HG03095 (cell line): ENCODE data around the gene TGFB1.
A peak's percentile ranks its signal among the peaks of the same experiment; 100 is the strongest.

ENCODE experiments used
- ATAC-seq: cut with Tn5 transposase; IDR thresholded peaks from one replicate; pipeline ENCODE4 v1.9.1; 2021; ENCODE audit warnings: moderate library complexity; ENCODE audit not compliant: unreplicated experiment

Gene TGFB1

DNA sequence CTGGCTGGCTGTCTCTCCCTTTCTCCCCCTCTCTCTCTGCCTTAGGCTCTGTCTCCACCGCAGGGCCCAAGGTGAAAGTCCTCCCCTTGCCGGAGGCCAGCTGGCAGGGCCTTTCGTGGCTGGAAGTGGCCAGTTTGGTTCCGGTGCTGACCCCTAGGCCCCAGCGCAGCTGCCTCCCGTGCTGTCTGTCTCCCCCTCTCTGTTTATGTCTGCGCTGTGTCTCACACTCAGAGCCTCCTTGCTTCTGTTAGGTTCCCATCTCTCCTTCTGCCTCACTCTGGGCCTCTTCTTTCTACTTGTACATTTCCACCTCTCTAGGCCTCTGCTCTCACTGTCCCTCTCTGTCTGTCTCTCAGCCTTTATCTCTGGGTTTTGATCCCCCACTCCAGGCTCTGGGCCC lies 30.7 kb downstream of the TGFB1 start:
- ATAC-seq: no peak

- ATAC-seq: no peak
Measured at GRCh38 chr19:41322451-41322850, 31.3 kb downstream of the TGFB1 start.

DNA sequence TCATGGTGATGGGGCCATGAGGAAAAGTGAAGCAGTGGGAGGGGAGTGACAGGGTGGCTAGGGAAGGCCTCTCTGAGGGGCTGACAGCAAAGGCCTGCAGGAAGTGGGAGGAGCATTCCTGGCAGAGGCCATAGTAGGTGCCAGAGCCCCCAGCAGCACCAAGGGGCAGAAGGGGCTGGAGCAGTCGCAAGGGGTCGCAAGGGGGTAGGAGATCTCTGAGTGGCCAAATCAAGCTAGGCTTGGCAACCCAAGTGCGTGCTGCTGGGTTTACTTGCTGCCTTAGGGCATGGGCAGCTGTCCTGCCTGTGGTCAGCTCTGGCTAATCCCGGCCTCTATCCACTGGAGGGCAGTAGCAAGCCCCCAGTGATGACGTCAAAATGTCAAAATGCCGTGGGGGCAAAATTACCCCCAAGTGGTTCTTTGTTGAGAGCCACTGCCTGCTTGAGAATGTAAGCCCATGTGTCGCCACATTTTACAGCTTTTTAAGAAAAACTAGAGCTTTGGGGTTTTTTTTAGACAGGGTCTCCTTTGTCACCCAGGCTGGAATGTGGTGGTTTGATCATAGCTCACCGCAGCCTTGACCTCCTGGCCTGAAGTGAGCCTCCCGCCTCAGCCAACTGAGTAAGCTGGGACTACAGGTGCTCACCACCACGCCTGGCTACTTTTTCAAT lies 32.0 kb downstream of the TGFB1 start:
- ATAC-seq: no peak

- ATAC-seq: no peak
Measured at GRCh38 chr19:41321204-41321599, 32.5 kb downstream of the TGFB1 start.

DNA sequence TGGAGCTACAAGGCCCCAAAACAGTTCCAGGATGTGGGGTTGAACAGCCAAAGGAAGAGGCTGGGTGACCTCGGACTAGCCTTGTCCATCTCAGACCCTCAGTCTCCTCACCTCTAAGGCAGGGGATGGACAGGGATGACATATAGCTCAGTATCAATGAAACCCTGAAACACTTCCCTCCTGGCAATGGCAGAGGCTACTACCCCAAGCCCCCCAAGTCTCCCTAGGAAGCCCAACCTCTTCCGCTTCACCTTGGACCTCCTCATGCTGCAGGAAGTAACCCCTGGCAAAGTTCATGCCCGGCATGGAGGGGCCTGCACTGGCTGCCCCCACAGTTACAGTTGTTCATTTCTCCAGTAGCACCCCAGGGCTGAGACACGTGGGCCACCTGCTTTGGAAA lies 33.2 kb downstream of the TGFB1 start:
- no peak for ATAC-seq

- no peak for ATAC-seq
Measured at GRCh38 chr19:41320185-41320518, 33.6 kb downstream of the TGFB1 start.

GRCh38 chr19:41319500-41320184 lies 34.1 kb downstream of the TGFB1 start:
- no peak for ATAC-seq

DNA sequence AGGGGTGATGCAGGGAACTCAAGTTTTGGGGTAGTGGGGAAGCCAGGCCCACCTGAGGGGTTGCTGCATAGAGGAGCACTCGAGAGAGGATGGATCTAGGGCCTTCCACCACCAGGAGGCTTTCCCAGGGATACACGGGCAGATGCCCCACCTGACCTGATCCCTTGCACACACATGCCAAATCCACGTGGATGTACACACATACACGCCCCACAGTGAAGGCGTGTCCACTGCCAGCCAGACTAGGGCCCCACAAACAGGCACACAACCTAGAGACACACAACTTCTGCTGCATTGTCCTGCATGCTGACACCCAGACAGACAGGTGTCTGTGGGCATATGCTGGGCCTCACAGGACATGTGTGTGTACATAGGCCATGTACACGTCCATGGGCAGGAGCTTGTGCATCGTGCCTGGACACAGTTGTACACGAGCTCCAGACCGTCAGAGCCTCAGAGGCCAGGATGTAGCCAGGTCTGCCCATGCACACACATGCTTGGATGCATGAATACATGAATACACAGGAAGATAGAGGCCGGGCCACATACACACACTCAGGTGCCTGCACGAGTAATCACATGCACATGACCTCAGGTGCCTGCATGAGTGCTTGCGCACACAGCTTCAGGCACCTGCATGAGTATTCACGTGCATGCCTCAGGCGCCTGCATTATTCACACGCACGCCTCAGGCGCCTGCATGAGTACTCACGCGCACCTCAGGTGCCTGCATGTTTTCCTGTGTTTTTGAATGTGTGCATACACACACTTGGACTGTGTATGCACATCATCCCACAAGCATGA lies 34.8 kb downstream of the TGFB1 start:
- no peak for ATAC-seq

GRCh38 chr19:41316306-41316920 lies 37.3 kb downstream of the TGFB1 start:
- ATAC-seq: no peak

DNA sequence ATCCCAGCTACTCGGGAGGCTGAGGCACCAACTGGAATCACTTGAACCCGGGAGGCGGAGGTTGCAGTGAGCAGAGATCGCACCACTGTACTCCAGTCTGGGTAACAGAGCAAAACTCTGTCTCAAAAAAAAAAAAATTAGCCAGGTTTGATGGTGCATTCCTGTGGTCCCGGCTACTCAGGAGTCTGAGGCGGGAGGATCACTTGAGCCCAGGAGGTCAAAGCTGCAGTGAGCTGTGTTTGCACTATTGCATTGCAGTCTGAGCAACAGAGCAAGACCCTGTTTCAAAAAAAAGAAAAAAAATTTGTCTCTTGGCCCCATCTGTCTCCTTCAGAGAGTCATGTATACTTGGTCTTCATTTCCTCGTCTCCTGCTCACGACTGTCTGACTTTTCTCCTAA lies 42.1 kb downstream of the TGFB1 start:
- no peak for ATAC-seq

DNA sequence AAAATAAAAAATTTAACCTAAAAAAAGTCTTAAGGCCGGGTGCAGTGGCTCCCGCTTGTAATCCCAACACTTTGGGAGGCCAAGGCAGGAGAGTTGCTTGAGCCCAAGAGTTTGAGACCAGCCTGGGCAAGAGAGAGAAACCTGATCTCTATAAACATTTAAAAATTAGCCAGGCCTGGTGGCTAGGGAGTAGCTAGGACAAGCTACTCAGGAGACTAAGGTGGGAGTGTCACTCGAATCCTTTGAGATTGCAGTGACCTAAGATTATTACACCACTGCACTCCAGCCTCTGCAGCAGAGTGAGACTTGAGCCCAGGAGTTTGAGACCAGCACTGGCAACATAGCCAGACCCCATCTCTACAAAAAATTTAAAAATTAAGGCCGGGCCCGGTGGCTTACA lies 42.6 kb downstream of the TGFB1 start:
- ATAC-seq: no peak

DNA sequence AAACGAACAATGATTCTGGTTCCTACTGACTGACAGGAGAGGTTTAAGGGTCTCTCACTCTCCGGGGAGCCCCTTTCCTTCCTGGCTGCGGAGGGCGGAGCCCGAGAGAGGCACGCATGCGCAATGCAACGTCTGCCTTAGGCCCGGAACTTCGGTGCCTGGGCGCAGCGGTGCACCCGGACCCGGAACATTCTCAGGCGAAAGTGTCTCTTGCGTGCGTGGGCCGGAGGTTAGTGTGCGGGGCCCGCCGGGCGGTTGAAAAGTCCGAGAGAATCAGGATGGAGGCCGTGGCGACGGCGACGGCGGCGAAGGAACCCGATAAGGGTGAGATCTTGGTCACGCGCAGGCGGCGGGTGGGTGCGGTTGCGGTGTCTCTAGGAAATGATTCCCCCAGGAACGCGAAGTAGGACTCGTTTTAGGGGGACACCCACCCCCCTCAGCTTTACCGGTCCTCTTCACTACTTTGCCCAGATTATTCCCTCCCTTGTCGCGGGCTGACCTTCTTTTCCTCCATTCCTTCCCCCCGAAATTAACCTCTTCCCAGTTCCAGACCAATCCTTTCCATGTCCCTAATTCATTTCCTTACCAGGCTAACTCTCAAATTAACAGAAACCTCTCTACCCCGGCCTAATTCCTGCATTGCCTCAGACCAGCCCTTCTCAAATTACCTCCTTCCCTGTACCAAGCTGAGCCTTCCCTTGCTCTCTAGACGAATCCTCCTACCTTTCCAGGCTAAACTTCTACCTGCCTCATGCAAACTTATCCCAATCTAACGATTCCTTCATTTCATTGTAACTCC lies 43.5 kb downstream of the TGFB1 start, which contains the start of gene CCDC97:
TSS of gene CCDC97 (plus strand) at position 140 of the 799 bp plus-strand sequence. CDS start at position 279, 139 bp downstream.
- peak; percentile 53 for ATAC-seq

DNA sequence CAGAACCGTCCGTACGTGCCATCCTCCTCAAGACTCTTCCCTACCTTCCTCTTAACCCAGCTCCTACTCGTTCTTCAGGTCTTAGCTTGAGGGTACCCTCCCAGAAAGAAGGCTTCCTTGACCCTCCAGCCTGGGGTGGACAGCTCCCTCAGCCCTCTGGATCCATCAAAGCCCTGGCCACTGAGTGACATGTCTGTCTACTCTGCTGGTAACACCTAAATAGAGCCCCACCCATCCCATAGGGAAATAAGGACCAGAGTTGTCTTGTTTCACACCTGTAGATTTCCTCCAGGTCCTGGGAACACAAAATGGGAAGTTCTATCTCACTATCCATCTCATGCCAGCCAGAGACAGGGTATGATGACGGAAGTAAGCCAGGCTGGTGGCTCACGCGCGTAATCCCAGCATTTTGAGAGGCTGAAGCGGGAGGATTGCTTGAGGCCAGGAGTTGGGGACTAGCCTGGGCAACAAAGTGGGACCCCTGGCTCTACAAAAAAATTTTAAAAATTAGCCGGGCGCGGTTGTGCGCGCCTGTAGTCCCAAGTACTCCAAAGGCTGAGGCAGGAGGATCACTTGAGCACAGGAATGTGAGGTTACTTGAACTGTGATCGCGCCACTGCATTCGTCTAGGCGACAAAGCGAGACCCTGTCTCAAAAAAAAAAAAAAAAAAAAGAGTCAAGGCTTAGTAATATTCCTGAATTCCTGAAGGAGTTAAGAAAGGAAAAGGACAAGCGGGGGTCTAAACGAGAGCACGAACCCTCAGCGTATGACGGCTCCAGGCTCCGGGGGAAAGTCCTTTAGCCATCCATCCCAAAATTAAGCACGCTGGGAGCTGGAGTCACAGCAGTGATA lies 44.3 kb downstream of the TGFB1 start:
- ATAC-seq: no peak

DNA sequence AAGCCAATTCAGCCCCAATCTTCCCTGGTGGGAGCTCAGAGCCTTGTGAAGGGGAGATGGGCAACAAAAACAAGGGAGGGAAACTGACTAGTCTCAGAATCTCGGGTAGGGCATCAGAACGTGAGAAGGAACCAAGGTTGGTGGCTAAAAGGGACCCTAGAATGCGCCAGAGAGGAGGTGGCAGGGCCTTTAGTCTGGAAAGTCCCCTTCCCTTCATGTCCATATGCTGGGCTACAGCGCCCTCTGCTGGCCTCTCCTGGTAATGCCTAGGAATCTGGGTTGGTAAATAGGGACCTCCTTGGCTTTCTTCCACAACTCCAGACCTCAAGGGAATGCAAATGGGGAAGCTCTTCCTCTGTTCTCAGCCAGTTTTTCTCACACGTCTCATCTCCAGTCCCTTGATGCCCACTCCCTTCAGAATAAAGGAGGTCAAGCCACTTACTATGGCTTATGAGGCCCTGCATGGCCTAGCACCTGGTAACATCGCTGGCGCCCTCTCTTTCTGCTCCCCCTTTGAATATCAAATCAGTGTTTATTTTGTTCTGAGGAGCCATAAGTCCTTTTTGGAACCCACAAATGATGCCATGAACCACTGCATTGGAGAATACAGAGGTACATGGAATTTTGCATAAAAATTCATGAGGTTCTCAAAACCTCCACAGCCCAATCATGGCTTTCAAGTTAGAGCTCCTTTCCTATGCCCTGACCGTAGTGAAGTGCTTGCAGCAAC lies 45.1 kb downstream of the TGFB1 start:
- no peak for ATAC-seq

DNA sequence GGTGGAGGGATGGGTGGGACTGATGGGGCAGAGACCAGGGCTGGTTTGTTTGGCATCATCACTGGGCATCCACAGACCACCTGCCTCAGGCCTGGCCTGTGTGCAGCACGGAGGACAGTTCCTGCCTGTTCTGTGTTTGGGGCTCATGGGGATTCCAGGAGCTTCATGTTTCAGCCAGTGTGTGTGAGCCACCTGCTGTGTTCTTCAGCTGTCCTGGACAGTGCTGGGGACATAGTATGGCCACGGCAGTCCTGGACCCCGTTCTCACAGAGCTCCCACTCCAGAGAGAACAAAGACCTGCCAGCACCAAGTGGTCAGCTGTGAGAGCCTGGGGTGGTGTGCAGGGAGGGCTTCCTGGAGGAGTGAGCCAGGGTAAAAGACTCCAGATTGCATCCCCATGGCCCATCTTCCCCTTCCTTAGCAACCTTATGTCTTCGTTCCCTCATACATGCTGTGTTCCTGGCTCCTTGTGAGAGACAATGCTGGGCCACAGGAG lies 45.7 kb downstream of the TGFB1 start:
- no peak for ATAC-seq

DNA sequence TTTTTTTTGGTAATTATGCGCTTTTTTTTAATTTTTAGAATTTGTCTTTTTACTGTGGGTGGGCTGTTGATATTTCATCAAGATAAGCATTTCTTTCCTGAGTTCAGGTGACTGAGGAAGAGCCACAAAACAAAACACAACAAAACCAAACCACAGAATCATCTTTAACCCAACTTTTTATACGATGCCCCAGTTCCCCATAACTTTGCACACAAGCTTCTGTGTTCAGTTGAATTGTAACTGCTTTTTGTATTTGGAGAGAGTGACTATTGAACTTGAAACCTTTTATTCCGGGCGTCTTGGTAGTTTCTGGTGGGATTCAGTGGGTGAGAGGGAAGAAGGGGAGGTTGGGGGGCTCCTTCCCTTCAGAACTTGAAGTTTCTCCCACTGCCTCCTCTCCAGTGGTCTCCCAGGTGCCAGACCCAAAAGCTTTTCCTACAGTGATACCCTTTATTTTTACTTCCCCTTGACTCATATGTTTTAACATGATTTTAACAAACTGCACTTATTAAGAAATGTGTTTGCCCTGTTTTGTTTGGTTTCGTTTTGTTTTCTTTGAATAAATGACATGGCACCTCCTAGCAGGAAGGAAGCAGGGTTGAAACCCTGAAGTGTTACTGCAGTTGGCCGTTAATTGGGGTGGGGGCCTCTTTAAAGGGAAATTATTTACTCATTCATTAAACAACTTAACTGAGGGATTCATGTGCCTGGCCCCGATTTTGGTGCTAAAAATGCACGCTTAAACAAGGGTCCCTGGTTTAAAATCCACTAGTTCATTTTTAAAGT lies 46.4 kb downstream of the TGFB1 start:
- ATAC-seq: no peak

DNA sequence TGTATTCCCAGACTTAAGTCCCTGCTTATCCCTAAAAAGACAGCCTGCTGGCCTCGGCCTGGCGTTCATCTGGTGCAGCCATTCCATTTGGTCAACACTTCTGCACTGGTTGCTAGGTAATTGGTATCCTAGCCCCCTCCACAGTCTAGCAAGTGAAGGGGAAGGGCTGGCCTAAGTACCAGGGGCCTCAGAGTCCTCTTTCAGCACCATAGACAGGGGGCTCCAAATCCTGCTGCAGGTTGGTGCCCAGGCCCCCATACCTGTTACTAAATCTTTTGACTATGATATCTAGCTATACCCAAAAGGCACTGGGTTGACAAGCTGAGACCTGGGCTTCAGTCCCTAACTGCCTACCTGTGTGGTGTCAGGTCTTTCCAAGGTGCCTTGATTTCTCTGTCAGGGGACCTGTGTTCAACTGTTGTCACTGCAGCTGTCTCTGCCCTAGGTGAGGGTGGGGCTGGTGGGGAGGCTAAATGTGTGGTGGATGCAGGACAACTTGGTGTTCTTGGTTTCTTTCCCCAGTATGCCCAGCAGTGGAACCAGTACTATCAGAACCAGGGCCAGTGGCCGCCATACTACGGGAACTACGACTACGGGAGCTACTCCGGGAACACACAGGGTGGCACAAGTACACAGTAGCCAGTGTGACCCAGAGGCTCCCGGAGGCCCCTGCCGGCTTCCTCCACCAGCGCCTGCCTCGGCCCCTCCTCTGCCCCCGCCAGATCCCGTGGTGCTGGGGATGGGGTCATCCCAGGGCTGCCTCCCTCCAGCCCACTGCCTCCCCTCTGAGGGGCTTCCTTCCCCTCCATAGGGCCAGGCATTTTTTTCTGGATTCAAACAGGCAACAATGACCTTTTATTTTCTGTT lies 47.6 kb downstream of the TGFB1 start:
- ATAC-seq: no peak
